HG03103 (cell line): ENCODE data around the gene CAPN11.
"Not testable (repeated sequence)": the region's sequence is repeated elsewhere in the genome, so short reads cannot be mapped to it uniquely, and the experiment has no call there.

Source experiments
- ATAC-seq: cut with Tn5 transposase; IDR thresholded peaks from one replicate; pipeline ENCODE4 v1.9.1; 2021; ENCODE audit warnings: low read depth; ENCODE audit not compliant: unreplicated experiment

CAPN11 gene

DNA sequence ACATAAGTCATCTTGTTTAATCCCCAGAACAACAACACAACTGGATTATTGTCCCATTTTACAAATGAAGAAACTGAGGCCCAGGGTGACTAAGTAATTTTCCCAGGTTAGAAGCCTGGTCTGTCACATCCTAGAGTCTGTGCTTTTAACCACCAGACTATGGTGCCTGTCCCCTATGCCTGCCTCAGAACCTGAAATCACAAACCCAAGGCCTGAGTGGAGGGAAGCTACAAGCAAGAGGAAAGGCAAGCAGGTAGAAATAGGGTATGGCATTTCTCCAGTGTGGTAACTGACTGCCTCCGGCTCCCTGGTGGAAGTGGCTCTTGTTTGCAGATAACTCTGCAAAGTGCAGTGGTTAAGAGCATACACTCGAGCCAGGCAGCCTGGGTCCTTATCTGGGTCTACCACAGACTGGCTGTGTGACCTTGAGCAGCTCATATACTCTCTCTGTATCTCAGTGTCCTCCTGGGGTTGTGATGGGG, 28.7 kb upstream of the CAPN11 start:
- no peak for ATAC-seq

DNA sequence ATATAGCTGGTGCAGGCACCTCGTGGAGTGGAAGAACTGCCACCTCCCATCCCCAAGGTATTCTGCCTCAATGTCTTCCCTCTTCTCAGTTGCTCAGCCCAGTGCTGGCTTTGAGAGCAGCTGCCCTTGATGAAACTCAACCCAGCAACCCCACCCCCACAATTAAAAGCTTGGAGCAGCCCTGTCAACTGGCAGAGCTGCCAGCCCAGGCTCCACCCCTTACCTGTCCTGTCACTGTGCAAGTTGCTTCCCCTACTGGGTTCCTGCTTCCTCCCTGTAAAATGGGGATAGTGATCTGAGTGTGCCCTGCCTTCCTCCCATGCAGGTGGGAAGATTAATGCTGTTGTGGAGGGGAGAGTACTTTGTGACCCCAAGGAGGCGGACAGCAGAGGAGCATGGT, 26.7 kb upstream of the CAPN11 start:
- no peak for ATAC-seq

DNA sequence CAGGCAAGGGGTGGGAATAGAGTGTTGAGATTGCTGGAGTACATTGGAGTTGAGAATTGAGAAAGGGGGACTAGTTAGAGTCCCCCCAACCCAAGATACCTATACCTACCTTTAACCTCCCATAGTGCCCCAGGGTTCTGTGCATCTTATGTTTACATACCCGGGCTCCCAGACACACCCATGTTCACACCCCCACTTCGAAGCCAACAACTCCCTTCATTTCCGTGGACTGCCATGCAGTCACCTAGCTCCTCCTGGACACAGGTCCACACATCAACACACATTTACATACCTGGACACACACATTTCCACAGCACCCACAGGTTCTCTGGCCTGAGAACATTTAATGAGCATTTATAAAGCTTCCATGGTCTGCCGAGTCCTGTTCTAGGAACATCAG, 26.1 kb upstream of the CAPN11 start:
- no peak for ATAC-seq

DNA sequence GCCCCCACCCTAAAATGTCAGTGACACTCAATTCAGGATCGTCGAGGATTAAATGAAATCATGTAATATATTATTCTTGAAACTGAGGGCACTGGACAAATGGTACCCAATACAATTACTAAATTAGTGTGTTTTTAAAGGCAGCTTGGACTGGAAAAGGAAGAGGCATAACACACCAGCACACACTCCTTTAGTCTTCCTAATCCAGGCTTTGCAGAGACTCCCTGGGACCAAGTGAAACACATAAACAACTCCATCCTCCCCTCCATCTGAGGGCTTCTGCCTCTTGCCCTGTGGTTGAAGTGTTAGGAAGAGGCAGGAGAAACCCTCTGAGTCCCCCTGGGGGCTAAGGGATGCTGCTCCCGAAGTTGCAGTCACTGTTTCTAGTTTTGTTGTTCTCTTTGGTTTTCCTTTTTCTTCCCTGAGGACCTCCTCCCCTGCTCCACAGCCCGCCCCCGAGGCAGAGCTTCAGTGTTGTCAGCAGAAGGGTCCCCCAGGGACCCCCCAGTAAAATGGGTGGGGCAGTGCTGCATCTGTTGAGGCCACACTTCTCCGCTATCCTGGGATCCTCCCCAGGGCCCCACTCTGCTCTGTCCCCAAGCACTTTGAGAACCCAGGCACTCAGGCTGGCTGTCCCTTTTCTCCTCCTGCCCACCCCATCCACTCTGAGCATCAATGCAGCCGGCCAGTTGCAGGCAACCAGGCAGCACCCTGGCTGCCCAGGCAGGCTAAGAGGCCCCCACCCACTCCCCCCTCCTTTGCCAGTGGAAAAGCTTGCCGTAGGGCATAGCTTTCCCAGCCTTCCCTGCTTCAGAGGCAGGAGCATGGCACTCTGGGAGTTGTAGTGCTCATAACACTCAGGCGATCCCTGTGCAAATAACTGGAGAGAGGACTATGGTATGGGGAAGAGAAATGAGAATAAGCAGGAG, 25.4 kb upstream of the CAPN11 start:
- ATAC-seq: no peak

DNA sequence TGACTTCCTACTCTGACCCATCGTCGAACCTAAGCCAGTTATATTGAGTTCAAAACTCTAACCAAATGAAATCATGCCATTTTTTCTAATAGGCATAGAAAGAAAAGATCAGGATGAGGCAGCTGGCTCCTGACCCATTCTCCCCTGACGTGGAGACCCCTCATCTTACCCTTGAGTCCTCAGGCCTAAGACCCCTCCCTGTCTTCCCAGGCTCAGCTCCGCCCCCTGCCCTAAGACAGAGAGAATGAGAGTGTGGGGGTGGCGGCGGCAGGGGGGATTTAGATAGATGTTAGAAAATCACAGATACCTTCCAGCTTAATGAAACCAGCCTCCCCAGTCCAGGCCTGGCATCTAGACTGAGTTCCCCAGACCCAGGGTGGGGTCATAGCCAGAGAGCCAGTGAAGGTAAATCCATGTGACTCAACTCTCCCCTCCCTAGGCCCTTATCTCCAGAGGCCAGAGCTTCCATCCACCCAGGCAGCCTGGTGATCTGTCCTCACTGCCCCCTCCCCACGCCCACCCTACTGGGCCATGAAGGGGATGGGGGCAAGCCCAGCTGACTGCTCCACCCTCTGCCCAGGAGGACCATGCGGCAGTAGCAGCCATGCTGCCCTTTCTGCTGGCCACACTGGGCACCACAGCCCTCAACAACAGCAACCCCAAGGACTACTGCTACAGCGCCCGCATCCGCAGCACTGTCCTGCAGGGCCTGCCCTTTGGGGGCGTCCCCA, 24.5 kb upstream of the CAPN11 start:
- ATAC-seq: no peak

DNA sequence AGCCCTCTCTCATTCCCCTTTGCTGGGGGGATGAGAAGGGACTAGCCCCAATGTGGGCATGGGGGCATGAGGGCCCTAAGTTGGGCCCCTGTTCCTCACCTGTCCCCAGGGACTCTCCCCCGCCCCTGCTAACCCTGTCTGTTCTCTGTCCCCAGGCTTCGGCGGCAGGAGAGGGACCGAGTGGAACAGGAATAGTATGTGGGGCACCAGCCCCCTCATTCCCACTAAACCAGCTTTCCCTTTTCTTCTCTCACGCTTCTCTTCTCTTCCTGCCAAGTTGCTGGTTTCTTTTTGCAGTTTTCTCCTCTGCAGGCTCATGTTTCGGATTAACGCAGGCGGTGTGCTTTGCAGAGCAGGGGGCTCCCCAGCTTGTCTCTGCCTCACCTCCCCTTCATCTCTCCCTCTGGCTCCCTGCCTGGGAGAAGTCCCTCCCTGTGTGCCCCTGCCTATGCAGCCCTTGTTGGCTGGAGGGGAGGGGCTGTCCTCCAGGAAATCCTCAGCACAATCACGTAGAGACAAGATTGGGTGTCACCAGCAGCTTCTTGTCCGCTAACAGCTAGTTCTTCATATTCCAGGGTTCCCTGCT, 23.4 kb upstream of the CAPN11 start:
- no peak for ATAC-seq

DNA sequence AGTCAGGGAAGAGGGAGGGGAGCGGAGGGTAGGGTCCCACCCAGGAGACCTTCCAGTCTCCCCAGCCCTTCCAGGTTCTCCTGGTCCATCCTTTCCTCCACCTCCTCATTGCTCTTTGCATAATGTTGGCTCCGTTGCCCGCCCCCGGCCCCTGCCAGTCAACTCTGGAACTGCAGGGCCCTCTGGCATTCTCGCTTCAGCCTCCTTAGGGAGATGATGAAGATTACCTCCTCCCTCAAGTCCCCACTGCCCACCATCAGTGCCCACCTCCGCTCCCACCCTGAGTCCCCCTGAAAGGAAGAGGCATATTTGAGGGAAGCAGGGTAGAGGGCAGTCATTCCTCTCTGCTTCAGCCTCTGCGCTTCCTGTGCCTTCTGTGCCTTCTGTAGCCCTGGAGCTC, 22.7 kb upstream of the CAPN11 start:
- no peak for ATAC-seq

DNA sequence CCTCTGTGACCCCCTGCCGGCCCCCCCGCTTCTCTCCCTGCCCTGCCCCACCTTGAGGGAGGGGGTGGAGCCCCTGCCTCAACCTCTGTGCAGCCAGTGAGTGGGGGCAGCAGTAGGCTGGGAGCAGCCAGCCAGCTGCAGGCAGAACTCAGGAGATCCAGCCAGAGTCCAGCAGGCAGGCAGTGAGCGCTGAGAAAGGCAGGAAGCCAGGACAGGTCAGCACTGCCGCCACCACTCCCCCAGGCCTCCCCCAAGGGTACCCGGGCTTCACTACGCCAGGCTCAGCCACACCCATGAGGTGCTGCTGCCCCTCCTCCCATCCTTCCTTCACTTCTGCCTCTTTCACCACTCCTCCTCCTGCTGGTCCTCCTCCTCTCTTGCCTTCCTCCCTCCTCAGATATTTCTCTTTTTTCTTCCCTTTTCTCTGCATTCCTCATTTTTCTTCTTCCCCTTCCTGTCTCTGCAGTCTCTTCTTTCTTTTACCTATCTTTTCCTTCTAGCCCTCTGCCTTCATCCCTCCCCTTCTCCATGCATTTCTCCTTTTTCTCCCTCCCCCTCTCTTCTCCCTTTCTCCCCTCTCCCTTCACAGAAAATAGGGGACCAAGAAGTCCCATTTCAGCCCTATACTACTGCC, 19.8 kb upstream of the CAPN11 start:
- no peak for ATAC-seq

DNA sequence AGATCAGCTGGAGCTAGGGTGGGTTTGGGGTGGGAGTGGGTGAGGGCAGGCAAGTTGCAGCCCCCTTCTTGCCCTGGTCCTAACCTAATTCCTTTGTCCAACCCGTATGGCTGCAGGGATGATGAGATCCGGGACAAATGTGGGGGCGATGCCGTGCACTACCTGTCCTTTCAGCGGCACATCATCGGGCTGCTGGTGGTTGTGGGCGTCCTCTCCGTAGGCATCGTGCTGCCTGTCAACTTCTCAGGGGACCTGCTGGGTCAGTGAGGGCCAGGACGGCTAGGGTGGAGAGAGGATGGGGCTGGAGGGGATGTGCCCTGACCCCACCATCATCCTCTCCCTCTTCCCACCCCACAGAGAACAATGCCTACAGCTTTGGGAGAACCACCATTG, 19.3 kb upstream of the CAPN11 start:
- ATAC-seq: no peak

DNA sequence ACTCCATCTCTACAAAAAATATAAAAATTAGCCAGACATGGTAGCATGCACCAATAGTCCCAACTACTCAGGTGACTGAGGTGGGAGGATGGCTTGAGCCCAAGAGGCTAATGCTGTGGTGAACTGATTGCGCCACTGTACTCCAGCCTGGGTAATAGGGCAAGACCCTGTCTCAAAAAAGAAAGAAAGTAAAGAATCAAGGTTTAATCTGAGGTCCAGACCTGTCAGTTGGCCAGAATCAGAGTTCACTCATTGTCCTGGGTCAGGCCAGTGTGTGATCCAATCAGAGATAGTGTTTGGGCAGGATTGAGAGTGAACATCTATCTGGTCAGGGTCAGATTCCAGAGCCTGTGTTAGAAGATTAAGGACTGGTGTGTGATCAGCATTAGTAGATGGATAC, 15.8 kb upstream of the CAPN11 start:
- ATAC-seq: no peak

DNA sequence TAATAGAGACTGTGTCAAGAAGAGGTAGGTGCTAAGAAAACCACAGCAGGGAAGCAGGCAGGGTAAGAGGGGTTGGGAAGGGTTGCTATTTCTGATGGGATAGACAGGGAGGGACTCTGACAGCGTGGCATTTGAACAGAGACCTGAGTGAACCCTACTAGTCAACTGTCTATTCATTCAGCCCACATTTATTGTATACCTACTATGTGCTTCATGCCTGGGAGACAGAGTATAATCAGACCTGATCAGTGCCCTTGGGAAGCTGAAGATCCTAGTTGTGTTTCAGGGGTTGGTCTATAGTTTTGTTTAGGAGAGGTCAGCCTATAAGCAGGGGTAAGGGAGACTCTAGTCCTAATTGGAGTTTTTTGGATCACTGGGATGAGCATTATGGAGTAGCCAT, 14.9 kb upstream of the CAPN11 start:
- ATAC-seq: no peak

DNA sequence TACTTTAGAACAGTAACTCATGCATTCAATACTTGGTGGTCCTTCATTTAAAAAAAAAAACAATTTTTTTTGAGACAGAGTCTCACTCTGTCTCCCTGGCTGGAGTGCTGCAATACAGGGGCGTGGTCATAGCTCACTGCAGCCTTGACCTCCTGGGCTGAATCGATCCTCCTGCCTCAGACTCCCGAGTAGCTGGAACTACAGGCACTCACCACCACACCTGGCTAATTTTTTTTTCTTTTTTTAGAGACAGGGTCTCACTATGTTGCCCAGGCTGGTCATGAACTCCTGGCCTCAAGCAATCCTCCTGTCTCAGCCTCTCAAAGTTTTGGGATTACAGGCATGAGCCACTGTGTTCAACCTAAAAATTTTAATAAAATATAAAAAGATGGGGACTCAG, 14.1 kb upstream of the CAPN11 start:
- ATAC-seq: not testable (repeated sequence)

DNA sequence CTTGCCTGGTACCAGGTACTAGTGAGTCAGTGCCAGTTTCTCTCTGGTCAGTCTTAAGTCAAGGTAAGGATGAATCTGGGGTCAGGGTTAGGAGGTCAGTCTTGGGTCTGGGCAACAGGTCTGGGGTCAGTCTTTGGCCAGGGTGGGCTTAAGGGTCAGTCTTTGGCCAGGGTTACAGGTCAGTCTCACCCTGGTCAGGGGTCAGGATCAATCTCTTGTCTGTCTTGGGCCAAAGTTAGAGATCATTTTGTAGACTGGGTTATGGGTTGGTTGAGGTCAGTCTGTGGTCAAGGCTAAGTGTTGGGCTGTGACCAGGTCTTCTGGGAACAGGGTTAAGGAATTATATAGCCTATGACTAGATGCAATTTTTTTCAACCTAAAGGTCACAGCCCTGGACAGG, 12.8 kb upstream of the CAPN11 start:
- ATAC-seq: no peak

DNA sequence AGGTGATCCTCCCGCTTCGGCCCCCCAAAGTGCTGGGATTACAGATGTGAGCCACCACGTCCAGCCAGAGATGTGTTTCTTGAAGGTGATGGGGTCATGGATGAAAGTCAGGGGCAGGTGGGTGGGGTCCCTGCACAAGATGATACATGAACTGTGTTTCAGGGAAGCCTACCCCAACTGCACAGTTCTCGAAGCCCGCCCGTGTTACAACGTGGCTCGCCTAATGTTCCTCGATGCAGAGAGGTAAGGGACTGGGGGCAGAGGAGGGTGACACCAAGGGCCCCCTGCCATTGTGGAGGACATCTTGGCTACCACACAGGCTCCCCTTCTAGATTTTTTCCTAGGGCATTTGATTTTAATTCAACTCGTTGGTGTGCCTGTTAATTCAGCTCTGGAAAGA, 11.9 kb upstream of the CAPN11 start:
- ATAC-seq: no peak

DNA sequence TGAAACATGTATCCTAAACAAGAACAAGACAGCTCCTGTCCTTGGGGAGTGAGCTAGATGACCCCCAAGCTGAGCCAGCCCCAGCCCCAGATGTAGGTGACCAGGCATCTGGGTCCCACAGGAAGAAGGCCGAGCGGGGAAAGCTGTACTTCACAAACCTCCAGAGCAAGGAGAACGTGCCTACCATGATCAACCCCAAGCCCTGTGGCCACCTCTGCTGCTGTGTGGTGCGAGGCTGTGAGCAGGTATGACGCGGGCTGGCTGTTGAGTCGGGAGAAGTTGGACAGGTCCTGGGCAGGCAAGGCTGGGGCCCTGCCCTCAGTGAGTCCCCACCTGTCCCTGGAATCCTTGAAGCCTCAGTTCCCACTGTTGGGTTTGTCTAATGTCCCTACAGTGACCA, 11.4 kb upstream of the CAPN11 start:
- no peak for ATAC-seq

DNA sequence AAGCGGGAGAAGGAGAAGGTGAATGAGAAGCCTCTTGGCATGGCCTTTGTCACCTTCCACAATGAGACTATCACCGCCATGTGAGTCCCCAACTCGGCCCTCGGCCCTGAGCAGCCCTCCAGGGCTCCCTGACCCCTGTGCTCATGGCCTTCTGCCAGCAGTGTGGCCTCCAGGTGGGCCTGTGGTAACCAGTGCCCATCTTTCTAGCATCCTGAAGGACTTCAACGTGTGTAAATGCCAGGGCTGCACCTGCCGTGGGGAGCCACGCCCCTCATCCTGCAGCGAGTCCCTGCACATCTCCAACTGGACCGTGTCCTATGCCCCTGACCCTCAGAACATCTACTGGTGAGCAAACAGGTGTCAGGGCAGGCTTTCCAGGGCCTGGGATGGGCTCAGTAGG, 10.3 kb upstream of the CAPN11 start:
- ATAC-seq: no peak

DNA sequence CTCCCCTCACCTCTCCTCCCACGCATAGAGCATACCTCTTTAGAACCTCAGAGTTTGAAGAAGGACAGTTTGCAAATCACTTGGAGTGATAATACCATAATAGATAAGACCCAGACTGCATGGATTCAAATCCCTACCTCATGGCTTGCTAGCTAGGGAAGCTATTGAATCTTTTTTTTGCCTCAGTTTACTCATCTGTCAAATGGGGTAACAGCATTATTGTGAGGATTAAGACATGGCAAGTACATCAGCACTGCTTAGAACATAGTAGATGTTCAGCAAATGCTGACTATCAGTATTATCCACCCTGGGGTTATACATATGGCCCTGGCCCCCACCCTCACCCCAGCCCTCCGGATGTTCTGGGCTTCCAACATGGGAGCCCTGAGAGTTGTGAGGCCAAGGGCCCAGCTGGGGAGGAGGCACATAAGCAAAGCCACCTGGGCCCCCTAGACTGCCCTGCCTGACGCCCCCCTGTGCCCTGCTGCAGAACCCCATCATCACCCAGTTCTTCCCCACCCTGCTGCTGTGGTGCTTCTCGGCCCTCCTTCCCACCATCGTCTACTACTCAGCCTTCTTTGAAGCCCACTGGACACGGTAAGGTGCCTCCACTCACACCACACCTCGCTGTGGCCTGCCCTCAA, 9.1 kb upstream of the CAPN11 start:
- ATAC-seq: no peak

DNA sequence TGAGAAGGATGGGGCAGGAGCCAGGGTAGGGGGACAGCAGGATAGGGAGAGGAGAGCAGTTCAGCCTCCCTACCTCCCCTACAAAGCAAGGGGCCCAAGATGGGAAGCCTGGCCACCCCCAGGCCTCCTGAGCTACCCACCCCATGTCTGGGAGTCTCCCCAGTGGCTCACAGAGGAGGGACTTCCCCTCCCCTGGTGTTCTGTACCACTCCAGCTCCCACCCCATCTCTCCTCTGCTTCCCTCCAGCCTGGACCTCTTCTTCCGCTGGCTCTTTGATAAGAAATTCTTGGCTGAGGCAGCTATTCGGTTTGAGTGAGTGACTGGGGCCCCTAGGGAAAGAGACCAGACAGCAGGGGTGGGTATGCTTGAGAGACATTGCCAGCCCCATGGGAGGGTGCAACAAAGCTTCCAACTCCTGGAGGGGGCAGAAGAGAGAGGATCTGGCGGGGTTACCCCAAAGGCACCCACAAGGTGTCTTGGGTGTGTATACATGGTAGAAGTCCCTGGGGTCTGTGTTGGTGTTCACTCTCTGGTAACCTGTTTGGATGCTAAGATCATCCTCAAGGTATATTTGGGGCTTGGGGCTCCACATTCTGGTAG, 8.2 kb upstream of the CAPN11 start:
- no peak for ATAC-seq

DNA sequence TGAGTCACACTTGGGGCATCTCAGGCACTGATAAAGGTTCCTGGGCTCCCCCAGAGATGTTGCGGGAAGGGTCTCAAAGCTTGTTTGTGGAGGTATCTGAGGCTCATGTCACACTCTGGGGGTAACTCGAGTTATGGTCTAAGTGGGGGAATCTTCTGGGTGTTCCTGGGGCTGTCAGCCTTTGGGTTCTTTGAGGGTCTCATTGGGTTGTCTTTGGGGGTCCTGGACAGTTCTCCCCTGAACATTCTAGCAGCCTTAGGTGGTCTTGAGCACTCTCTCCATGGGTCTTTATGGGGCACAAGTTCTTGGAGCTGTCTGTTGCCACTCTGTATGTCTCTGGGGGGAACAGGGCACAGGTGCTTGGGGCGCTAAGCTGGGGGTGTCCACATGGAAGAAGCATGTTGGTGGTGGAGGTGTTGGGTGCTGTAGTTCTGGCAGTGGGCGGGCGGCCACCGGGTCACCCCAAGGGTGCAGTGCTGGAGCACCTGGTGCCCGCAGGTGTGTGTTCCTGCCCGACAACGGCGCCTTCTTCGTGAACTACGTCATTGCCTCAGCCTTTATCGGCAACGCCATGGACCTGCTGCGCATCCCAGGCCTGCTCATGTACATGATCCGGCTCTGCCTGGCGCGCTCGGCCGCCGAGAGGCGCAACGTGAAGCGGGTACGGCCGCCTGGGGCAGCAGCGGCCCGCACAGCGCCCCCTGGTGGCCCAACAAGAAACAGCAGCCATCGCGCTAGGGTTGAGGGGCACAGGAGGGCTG, 7.1 kb upstream of the CAPN11 start:
- peak; percentile 65 for ATAC-seq

DNA sequence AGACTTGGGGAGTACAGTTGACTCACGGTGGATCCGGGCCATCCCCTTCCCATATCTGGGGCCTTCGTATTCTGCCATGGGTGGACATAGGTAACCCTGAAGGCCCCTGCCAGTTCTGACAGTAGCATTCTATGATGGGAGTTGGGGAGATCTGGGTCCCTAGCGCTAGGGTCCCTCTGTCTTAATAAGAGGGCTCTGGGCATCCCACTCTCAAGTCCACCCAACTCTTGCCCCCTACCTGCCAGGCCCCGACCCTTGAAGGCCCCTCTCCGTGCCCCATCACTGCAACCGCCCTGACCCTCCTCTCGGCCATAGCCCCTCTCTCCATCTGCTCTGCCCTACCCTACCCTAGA, 6.5 kb upstream of the CAPN11 start:
- no peak for ATAC-seq
